Right lobe of liver (tissue), 6 donors: Measurements from ENCODE around the gene RAB3IL1. TPM values are rescaled to one million over a fixed set of nuclear protein-coding genes. Genes with fewer than 3 reads are reported as not detected.

Experiments used
- ATAC-seq, 4 donors: fragments of 200-7000 bp; cut with Tn5 transposase; one replicate each; pipeline ENCODE4 v1.9.1; 2020; ENCODE audit warnings: mild to moderate bottlenecking in 4 of 4, moderate library complexity in 4 of 4
- DNase-seq, 3 donors: peaks; one replicate each; pipeline ENCODE4 v3.0.0-alpha.2; 2020
- H3K27ac ChIP-seq, 3 donors: fragments of 200-600 bp; one replicate each; pipeline ENCODE4 v1.8.0; 2022
- H3K27me3 ChIP-seq, 2 donors: fragments of 200-600 bp; one replicate each; pipeline ENCODE4 v1.8.0; 2022
- H3K36me3 ChIP-seq, 4 donors: fragments of 200-600 bp; sonication (generic) in 1 of 4; one replicate each; pipeline versions ENCODE4 v1.5.1 to v1.8.0; 2017 to 2022; ENCODE audit warnings: control low read depth in 1 of 4
- H3K4me1 ChIP-seq, 4 donors: fragments of 200-600 bp; sonication (generic) in 1 of 4; one replicate each; pipeline versions ENCODE4 v1.5.1 to v1.8.0; 2017 to 2022; ENCODE audit warnings: control low read depth in 1 of 4
- H3K4me3 ChIP-seq, 3 donors: fragments of 200-600 bp; one replicate each; pipeline ENCODE4 v1.8.0; 2022
- H3K9me3 ChIP-seq, 4 donors: fragments of 200-600 bp; sonication (generic) in 1 of 4; one replicate each; pipeline versions ENCODE4 v1.5.1 to v1.8.0; 2017 to 2022; ENCODE audit warnings: control low read depth in 1 of 4
- CTCF ChIP-seq, 4 donors: fragments of 200-600 bp in 3 of 4; fragments of 450-650 bp in 1 of 4; IDR thresholded peaks; one replicate each; pipeline versions ENCODE4 v1.5.1 to v1.8.0; 2016 to 2022; ENCODE audit warnings: antibody characterized with exemption in 4 of 4, mild to moderate bottlenecking in 2 of 4
- POLR2A ChIP-seq: fragments of 450-650 bp; IDR thresholded peaks from one replicate; pipeline ENCODE4 v1.6.1; 2017; ENCODE audit warnings: antibody characterized with exemption, mild to moderate bottlenecking
- WGBS: methylation state at CpG from one replicate; pipeline ENCODE4 v1.1.6; 2018; ENCODE audit warnings: low coverage, low lambda C conversion rate; ENCODE audit not compliant: insufficient coverage; ENCODE audit errors: missing lambda C conversion rate; 5-methylcytosine and 5-hydroxymethylcytosine counted together
- intact Hi-C, 2 donors: fragments of 100-400 bp; cut with DNase I; formaldehyde crosslinking; loops; one replicate each; pipeline versions ENCODE4 v1.11.2 to v1.14.1; 2022
- total RNA-seq, 6 experiments: library from RNA; depleted of rRNA in 2 of 6; stranded (reverse); fragments of >200 nt in 2 of 6; fragmentation: NEBNext Ultra II Directional in 3 of 6; extraction: Animal tissue kit (Norgen Biotek cat#: 25700) in 3 of 6; gene quantifications; one replicate each; pipeline versions ENCODE4 v1.1.0 to v1.2.4, GENCODE V29; 2016 to 2023
- donor health status: DM: no; HTN: yes; CAD: no.
- donor health status: DM: no; HTN: no; CAD: no.
- donor health status: DM: no; HTN: no; CAD: no.
- donor health status: DM: no; HTN: yes; CAD: no.
- donor health status: DM: no; HTN: yes; CAD: no.

RAB3IL1 gene
- total RNA-seq, 6 experiments from 2014 or later: 3.2 to 9.1 (median 4.2) TPM

DNA sequence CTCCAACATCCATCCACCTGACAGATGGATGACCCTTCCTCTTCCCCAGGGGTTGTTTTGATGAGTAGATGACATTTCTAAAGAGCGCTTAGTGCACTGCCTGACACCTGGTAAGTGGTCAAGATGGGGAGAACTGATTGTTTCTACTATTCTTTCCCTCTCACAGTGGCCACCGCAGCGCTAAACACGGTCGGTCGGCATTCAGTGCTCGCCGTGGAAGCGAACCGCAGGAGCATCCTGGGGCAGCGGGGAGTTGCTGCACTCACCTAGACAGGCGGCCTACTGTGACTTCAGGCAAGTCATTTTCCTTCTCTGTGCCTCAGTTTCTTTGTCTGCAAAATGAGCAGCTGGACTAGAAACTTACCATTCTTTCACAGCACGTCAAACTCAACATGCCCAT is 27.8 kb upstream of the RAB3IL1 start:
- WGBS: 90% methylated on average over 10 of the region's 13 CpGs
- Histone ChIP-seq H3K36me3 (no peaks in the 10 kb centered on the region), H3K4me1 (peaks cover 0 to 4% (median 0%) of the 10 kb centered on the region in 4 donors), H3K27ac (no peak overlapping the region), H3K4me3 (no peak overlapping the region), H3K9me3 (no peaks in the 10 kb centered on the region), H3K27me3 (no peaks in the 10 kb centered on the region)
- intact Hi-C loops: loop anchor here (5.0 to 10.0 kb wide), 2 partner anchors 48 to 150 kb away; partner anchors contain the start of genes FEN1 (in 1 of the 2) and TMEM258 (in 1 of the 2)
- no peak for TF ChIP-seq POLR2A
- TF ChIP-seq CTCF (IDR thresholded peaks at IDR 0.05): no peak
- DNase-seq (no peak), ATAC-seq (no peak)

- TF ChIP-seq CTCF (IDR thresholded peaks at IDR 0.05): no peak
- no peak for TF ChIP-seq POLR2A
- no peaks in the 10 kb centered on the region for H3K4me1 ChIP-seq
- intact Hi-C loops: loop anchor here in 1 of 2 donors (10.0 kb wide), 1 partner anchor 146 kb away; the partner anchor contains the start of genes FEN1 and TMEM258
- no peaks in the 10 kb centered on the region for H3K9me3 ChIP-seq
- no peaks in the 10 kb centered on the region for H3K27me3 ChIP-seq
- H3K27ac ChIP-seq: no peak overlapping the region
- 64% methylated on average over 5 of the region's 10 CpGs for WGBS
- no peaks in the 10 kb centered on the region for H3K36me3 ChIP-seq
- no peak overlapping the region for H3K4me3 ChIP-seq
- no peak for ATAC-seq
- no peak for DNase-seq
Observed at GRCh38 chr11:61940466-61940865, 23.1 kb upstream of the RAB3IL1 start.

DNA sequence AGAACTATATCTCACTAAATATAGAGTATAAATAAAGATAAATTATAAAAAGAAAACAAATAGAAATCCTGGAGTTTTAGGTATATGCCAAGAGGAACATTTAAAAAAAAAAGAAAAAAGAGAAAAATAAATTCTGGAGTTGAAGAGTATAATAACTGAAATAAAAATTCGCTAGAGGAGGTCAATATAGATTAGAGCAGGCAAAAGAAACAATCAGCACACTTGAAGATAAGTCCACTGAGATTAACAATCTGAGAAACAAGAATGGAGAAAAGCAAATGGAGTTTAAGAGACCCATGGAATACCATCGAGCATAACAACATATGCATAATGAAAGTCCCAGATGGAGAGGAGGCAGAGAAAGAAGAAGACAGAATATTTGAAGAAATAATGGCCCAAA is 18.5 kb upstream of the RAB3IL1 start:
- DNase-seq (no peak), ATAC-seq (no peak)
- Histone ChIP-seq H3K4me1 (no peaks in the 10 kb centered on the region), H3K27me3 (no peaks in the 10 kb centered on the region), H3K9me3 (no peaks in the 10 kb centered on the region), H3K4me3 (no peak overlapping the region), H3K27ac (no peak overlapping the region), H3K36me3 (no peaks in the 10 kb centered on the region)
- TF ChIP-seq CTCF (IDR thresholded peaks at IDR 0.05) (no peak), POLR2A (no peak)
- 41% methylated on average over 2 of the region's 2 CpGs for WGBS
- intact Hi-C loops: no loop called here

GRCh38 chr11:61930933-61931332 is 13.6 kb upstream of the RAB3IL1 start:
- WGBS: no CpG with 5 or more reads among the region's 3 CpGs
- DNase-seq (no peak), ATAC-seq (no peak)
- TF ChIP-seq CTCF (IDR thresholded peaks at IDR 0.05) (no peak), POLR2A (no peak)
- H3K4me3 ChIP-seq: no peak overlapping the region
- H3K4me1 ChIP-seq: no peaks in the 10 kb centered on the region
- intact Hi-C loops: no loop called here
- H3K27me3 ChIP-seq: no peaks in the 10 kb centered on the region
- no peaks in the 10 kb centered on the region for H3K36me3 ChIP-seq
- no peaks in the 10 kb centered on the region for H3K9me3 ChIP-seq
- H3K27ac ChIP-seq: no peak overlapping the region

DNA sequence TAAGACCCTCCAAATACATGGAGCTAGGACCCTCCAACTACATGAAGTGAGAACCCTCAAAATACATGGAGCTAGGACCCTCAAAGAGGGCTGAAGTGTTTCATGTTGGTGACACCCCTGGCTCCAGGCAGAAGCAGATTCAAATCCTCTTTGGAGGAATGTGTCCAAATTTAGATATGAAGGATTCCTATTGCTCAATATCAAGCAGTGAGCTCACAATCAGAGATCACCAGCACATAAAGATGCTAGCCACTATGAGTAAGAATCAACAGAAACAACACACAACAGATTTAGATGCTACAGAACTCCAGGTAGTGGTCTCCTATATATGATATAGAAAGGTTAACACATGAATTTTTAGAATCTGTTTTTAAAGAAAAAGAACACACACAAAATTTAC is 11.2 kb upstream of the RAB3IL1 start:
- DNase-seq: no peak
- Histone ChIP-seq H3K27ac (no peak overlapping the region), H3K4me1 (no peaks in the 10 kb centered on the region), H3K36me3 (no peaks in the 10 kb centered on the region), H3K4me3 (no peak overlapping the region), H3K9me3 (no peaks in the 10 kb centered on the region), H3K27me3 (no peaks in the 10 kb centered on the region)
- TF ChIP-seq CTCF (IDR thresholded peaks at IDR 0.05) (no peak), POLR2A (no peak)
- intact Hi-C loops: no loop called here
- no peak for ATAC-seq
